HG02642 (cell line): ENCODE measurements around the gene ABCC6.
"Not testable (repeated sequence)": the region's sequence is repeated elsewhere in the genome, so short reads cannot be mapped to it uniquely, and the experiment has no call there.

Experiments used
- ATAC-seq: cut with Tn5 transposase; IDR thresholded peaks from one replicate; pipeline ENCODE4 v1.9.1; 2021; ENCODE audit warnings: mild to moderate bottlenecking; ENCODE audit not compliant: unreplicated experiment, poor library complexity

Gene ABCC6

DNA sequence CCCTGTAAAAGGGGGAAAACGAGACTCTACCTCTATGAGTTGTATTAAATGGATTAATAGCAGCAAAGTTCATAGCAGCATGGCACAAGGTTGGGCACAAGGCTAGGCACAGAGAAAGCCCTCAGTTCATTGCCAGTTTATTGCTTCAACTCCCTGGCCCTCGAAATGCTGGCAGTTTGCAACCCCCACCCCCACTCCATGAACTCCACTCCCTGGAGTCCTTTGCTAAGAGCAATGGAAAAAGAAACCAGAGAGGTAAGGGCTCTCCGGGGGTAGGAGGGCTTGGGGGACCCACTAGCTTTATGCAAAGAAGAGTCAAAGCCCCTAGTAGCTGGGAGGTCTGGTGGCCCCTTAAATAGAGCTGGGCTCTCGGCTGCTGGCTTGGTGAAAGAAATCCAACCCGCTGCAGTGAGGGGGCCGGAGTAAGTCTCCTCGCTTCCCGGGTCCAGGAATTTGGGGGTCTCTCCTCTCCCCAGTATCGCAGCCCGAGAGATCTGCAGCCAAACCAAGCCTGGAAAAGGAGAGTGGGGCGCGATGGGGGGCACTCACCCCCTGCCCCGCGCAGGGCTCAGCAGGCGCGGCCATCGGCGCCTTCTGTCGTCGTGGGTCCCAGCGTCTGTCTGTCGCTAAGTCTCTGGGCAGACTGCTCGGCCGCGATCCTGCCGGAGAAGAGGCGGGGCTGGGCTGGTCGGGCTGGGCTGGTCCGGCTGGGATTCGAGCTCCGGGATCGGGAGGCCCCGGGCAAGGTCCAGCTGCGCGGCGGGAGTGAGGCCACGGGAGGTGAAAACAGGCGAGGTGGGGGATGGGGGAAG, at the start of gene ABCC6:
TSS of gene ABCC6 (minus strand) at position 645 of the 812 bp plus-strand sequence. CDS start at position 585, 60 bp downstream.
- not testable (repeated sequence) for ATAC-seq

DNA sequence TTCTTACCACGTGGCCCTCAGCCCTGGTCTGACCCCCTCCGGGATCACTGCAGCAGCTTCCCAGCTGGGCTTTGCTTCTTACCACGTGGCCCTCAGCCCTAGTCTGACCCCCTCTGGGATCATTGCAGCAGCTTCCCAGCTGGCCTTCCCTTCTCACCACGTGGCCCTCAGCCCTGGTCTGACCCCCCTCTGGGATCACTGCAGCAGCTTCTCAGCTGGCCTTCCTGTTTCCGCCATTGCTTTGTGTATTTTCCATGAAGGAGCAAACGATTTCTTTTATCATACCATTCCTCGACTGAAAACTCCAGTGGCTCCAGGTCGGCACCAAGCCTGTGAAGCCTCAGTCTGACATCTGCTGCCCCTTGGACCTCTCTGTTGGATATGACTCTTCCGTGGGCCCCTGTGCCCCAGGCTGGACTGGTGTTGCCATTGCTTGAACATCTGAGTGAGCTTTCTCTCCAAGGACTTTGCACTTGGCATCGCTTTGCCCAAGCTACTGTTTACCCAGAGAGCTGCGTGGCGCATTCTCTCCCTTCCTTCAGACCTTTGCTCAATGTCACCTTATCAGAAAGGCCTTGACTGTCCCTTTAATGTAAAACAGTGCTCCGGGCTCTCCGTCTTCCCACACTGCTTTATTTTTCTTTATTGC, 49.4 kb upstream of the ABCC6 start:
- ATAC-seq = not testable (repeated sequence)

- ATAC-seq = not testable (repeated sequence)
Measured at GRCh38 chr16:16271658-16272057, 48.4 kb upstream of the ABCC6 start.

GRCh38 chr16:16268185-16268808, 45.0 kb upstream of the ABCC6 start:
- ATAC-seq = not testable (repeated sequence)

GRCh38 chr16:16267708-16268107, 44.4 kb upstream of the ABCC6 start:
- not testable (repeated sequence) for ATAC-seq

DNA sequence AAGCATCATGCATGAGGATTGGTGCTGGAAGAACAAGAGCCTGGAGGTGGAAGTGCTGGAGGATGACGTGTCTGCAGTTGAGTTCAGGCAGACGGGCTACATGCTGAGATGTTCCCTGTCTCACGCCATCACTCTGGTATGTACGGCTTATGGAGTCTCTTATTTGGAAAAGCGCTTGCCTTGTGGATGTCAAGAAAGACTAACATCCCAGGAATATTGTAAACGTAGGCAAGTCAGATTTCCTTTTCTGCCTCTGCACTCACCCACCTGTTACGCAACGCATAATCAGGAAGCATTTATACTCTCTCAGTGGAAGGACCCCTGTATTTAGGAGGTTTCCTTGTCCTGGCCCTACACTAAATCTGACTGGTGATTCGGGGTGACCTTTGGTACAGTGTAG, 41.8 kb upstream of the ABCC6 start:
- ATAC-seq = not testable (repeated sequence)

DNA sequence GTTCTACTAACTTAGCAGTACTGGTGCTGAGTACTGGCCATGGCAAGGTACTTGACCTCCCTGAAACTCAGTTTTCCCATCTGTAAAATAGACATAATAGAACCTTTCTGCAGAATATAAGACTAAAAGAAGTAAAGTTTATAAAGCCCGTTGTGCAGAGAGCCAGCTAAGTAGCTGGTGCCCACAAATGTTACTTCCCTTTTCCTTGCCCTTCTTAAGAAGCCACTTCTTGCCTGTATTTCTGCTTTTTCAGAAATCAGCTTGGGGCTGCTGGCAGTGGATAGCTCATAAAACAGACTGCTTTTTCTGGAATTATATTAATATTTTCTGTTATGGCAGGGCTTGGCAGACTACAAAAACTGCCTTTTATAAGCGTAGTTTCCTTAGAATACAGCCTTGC, 40.7 kb upstream of the ABCC6 start:
- not testable (repeated sequence) for ATAC-seq

GRCh38 chr16:16262954-16263555, 39.8 kb upstream of the ABCC6 start:
- ATAC-seq = not testable (repeated sequence)

DNA sequence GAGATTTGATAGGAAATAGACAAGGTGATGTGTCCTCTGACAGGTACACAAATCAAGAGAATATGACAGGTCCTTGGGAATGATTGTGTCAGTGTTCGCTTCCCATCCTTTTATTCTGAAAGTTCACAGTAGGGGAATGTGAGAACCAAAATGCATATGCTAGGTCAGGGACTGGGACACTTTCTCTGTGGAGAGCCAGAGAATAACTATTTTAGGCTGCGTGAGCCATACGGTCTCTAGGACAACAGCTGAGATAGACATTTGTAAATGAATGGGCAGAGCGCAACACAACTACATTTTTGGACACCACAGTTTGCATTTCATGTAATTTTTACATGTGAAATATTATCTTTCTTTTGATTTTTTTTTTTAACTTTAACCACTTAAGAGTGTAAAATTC, 36.7 kb upstream of the ABCC6 start:
- ATAC-seq = not testable (repeated sequence)

GRCh38 chr16:16258822-16259221, 35.5 kb upstream of the ABCC6 start:
- ATAC-seq = not testable (repeated sequence)

- not testable (repeated sequence) for ATAC-seq
Measured at GRCh38 chr16:16257301-16257923, 34.1 kb upstream of the ABCC6 start.

DNA sequence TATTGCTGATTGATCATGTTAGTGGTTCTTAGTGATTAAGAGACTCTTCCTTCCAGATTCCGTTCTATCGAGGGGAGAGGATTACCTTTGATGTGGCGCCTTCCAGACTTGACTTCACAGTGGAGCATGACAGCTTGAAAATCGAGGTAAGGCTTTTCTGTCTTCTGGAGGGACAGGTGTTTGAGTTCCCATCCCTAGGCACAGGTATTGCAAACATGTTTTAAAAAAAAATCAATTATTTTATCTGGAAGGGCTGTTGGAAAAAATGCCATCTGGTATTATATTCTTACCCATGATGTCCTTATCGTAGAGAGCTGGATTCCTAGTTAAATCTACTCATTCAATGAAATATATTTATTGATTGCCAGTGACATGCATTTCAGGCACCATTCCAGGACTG, 29.1 kb upstream of the ABCC6 start:
- not testable (repeated sequence) for ATAC-seq

- ATAC-seq = not testable (repeated sequence)
Measured at GRCh38 chr16:16249621-16250330, 26.5 kb upstream of the ABCC6 start.

DNA sequence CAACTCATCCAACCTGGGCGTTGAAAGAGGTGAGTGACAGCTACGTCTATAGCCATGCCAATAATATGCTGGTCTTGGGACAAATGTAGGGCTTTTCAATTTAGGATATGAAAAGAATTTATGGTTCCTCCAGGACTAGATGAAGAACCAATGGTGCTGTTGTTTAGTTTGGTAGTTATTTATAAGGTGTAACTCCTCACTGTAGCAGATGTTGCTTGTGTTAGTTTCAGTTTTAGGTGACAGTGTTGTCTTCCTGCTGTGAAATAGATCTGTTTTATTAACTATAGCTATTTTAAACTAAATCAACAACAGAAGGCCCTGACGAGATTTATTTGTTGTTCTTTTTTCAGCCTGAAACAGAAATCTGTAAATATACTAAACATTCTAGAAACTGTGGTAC, 24.1 kb upstream of the ABCC6 start:
- ATAC-seq = not testable (repeated sequence)

GRCh38 chr16:16246578-16247262, 23.4 kb upstream of the ABCC6 start:
- not testable (repeated sequence) for ATAC-seq

GRCh38 chr16:16243886-16244285, 20.6 kb upstream of the ABCC6 start:
- ATAC-seq = not testable (repeated sequence)

DNA sequence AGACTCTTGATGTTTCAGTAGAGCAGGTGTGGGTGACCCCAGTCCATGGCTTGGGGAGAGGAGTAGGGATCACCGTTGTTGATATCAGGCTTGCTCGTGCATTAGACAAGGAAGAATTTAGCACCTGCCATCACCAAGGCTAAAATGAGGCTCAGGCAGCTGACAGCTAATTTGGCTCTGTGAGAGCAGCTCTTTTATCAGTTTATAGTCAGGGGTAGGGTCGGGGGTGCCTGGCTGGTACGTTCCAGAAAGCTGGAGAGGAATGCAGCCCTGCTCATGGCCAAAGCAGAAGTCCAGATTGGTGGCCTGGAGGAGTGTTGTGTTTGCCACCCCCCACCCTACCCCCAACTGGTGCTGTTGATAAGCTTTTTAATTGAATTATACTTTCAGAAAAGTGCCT, 17.4 kb upstream of the ABCC6 start:
- ATAC-seq = not testable (repeated sequence)

- not testable (repeated sequence) for ATAC-seq
Measured at GRCh38 chr16:16237738-16238137, 14.4 kb upstream of the ABCC6 start.

DNA sequence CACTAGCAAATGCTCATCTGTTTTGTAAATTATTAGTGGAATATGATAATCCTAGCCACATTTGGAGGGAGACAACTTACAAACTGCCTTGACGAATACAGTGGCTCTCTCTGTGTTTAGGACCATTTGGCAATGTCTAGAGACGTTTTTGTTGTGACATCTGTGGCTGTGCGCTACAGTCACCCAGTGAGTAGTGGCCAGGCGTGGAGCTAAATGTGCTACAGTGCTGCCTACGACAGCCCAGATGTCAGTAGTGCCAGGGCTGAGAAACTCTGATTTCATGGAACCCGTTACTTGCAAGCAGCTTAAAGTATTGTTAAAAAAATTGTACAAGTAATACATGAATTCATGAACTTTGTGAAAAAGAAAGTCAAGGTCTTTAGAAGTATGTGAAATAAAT, 13.8 kb upstream of the ABCC6 start:
- ATAC-seq = not testable (repeated sequence)
